Aorta (tissue), 5 donors: ENCODE measurements around the gene HMGCS1. TPM values are rescaled to one million over a fixed set of nuclear protein-coding genes. Genes with fewer than 3 reads are reported as not detected.

Experiments used
- ATAC-seq: fragments of 200-7000 bp; cut with Tn5 transposase; one replicate; pipeline ENCODE4 v1.9.1; 2022; ENCODE audit warnings: moderate library complexity; ENCODE audit not compliant: low FRiP score
- DNase-seq, 2 donors: peaks; one replicate each; pipeline ENCODE4 v3.0.0-alpha.2; 2020
- H3K27ac ChIP-seq, 2 donors: one replicate each; pipeline ENCODE4 v1.5.1; 2013; ENCODE audit warnings: low read length in 2 of 2, mild to moderate bottlenecking in 2 of 2, moderate library complexity in 2 of 2, control low read depth in 1 of 2, inconsistent platforms in 1 of 2, low read depth in 1 of 2
- H3K27me3 ChIP-seq, 2 donors: one replicate each; pipeline ENCODE4 v1.6.1; 2013; ENCODE audit warnings: control low read depth in 1 of 2, low read length in 1 of 2, mild to moderate bottlenecking in 1 of 2, moderate library complexity in 1 of 2; ENCODE audit not compliant: insufficient read depth in 2 of 2, control insufficient read depth in 1 of 2
- H3K36me3 ChIP-seq, 2 donors: one replicate each; pipeline ENCODE4 v1.6.1; 2013; ENCODE audit warnings: control low read depth in 1 of 2, low read length in 1 of 2, mild to moderate bottlenecking in 1 of 2; ENCODE audit not compliant: insufficient read depth in 2 of 2, control insufficient read depth in 1 of 2
- H3K4me1 ChIP-seq, 2 donors: one replicate each; pipeline ENCODE4 v1.6.1; 2013; ENCODE audit warnings: low read length in 2 of 2, control low read depth in 1 of 2, mild to moderate bottlenecking in 1 of 2, moderate library complexity in 1 of 2; ENCODE audit not compliant: insufficient read depth in 2 of 2, control insufficient read depth in 1 of 2
- H3K4me3 ChIP-seq, 2 donors: one replicate each; pipeline ENCODE4 v1.5.1; 2013; ENCODE audit warnings: low read length in 2 of 2, control low read depth in 1 of 2, mild to moderate bottlenecking in 1 of 2
- H3K9me3 ChIP-seq: one replicate; pipeline ENCODE4 v1.6.1; 2013; ENCODE audit warnings: mild to moderate bottlenecking, low read length; ENCODE audit not compliant: control insufficient read depth
- WGBS, 2 donors: extraction: QIAGEN DNeasy Blood & Tissue Kit; methylation state at CpG; one replicate each; pipeline ENCODE4 v1.1.7; 2013; 5-methylcytosine and 5-hydroxymethylcytosine counted together
- intact Hi-C, 2 donors: fragments of 100-400 bp; cut with DNase I; formaldehyde crosslinking; loops; one replicate each; pipeline versions ENCODE4 v1.14.2 to v1.15.0; 2022
- polyA plus RNA-seq, 2 donors: library from polyadenylated mRNA; stranded (reverse); fragments of 200-250 nt; gene quantifications; one replicate each; pipeline ENCODE4 v1.2.3, GENCODE V29; 2013
- total RNA-seq, 2 donors: library from RNA; stranded (reverse); fragmentation: NEBNext Ultra II Directional; extraction: Animal tissue kit (Norgen Biotek cat#: 25700); gene quantifications; one replicate each; pipeline ENCODE4 v1.2.1, GENCODE V29; 2021
- donor health status: healthy with polysubstance abuse.
- donor health status: Bipolar disorder and iron deficiency.
- donor health status: DM: no; HTN: no; CAD: no.
- donor health status: DM: no; HTN: no; CAD: no.
- donor health status: DM: yes; HTN: yes; CAD: no.

HMGCS1 gene
- total and polyA plus RNA-seq, 4 donors, result 12.6 to 57.9 (median 29.4) TPM

DNA sequence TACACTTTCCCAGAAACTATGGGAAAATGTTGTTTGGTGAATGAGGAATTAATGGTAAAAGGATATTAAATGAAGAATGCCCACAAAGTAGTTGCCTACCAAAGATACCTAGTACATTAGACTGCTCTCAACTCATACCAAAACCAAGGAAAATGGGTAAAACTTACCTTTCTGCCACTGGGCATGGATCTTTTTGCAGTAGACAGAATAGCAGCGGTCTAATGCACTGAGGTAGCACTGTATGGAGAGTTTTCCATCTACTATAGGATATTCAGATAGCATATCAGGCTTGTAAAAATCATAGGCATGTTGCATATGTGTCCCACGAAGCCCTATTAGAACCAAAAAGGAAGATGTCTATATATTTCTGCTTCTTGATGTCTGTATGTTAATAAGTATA, 16.4 kb downstream of the HMGCS1 start:
- Histone ChIP-seq H3K27ac (no peak overlapping the region), H3K9me3 (no peaks in the 10 kb centered on the region), H3K36me3 (peaks cover 2 to 8% of the 10 kb centered on the region in 2 donors), H3K4me1 (no peaks in the 10 kb centered on the region), H3K4me3 (no peak overlapping the region), H3K27me3 (no peaks in the 10 kb centered on the region)
- no peak for ATAC-seq
- no peak for DNase-seq
- 95% methylated on average over 2 of the region's 2 CpGs for WGBS, 2 donors
- intact Hi-C loops, result no loop called here

DNA sequence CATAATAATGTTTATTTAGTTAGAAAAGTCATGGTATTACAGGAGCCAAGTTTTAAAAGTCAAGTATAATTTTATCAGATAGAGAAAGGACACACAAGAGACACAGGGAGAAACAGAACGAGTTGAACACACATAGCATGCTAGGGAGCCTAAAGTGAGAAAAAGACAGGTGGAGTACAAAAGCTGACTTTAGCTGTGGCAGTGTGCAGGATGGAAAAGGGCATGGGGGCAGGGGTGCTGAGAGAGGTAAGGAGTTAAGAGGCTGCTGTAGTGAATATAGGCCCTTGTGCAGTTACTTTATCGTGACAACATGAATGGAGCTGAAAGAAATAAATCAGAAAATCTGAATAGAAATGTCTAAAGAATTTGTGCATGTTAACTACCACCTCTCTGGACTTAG, 18.0 kb downstream of the HMGCS1 start:
- no peak overlapping the region for H3K27ac ChIP-seq
- H3K4me1 ChIP-seq, result no peaks in the 10 kb centered on the region
- WGBS, 2 donors, result 37 to 55% methylated on average over 2 of the region's 2 CpGs
- ATAC-seq (no peak), DNase-seq (no peak)
- intact Hi-C loops, result no loop called here
- no peaks in the 10 kb centered on the region for H3K9me3 ChIP-seq
- no peaks in the 10 kb centered on the region for H3K27me3 ChIP-seq
- peaks cover 2 to 8% of the 10 kb centered on the region in 2 donors for H3K36me3 ChIP-seq
- no peak overlapping the region for H3K4me3 ChIP-seq

- intact Hi-C loops, result no loop called here
- no peaks in the 10 kb centered on the region for H3K9me3 ChIP-seq
- no peak for DNase-seq
- H3K36me3 ChIP-seq, result peaks cover 2 to 5% of the 10 kb centered on the region in 2 donors
- ATAC-seq, result no peak
- H3K27ac ChIP-seq, result no peak overlapping the region
- no peaks in the 10 kb centered on the region for H3K27me3 ChIP-seq
- H3K4me1 ChIP-seq, result no peaks in the 10 kb centered on the region
- H3K4me3 ChIP-seq, result no peak overlapping the region
Observed at GRCh38 chr5:43294226-43294625, 19.0 kb downstream of the HMGCS1 start.

DNA sequence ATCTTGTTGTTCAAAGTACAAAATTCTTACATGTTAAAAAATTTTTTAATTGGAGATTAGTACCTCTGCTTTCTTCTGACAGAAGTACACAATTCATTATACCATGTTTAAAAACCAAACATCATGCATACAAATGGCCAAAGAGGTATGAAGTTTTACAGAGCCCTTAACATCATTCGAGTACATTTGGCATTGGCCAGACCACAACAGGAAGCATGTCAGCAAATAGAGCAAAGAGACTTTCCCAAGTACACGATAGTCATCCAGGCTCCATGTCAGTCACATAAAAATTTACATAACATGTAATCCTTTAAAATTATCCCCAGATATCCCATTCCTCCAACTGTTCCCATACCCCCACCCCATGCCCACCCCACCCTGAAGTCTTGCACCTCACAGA, 22.5 kb downstream of the HMGCS1 start:
- no peak overlapping the region for H3K4me3 ChIP-seq
- intact Hi-C loops, result no loop called here
- no peak for DNase-seq
- no peak overlapping the region for H3K27ac ChIP-seq
- peaks cover 0 to 2% of the 10 kb centered on the region in 2 donors for H3K36me3 ChIP-seq
- H3K4me1 ChIP-seq, result no peaks in the 10 kb centered on the region
- WGBS, 2 donors, result 76 to 83% methylated on average over 2 of the region's 2 CpGs
- ATAC-seq, result no peak
- no peaks in the 10 kb centered on the region for H3K27me3 ChIP-seq
- H3K9me3 ChIP-seq, result no peaks in the 10 kb centered on the region

- H3K4me3 ChIP-seq, result no peak overlapping the region
- 89 to 94% methylated on average over 1 of the region's 1 CpG for WGBS, 2 donors
- intact Hi-C loops, result no loop called here
- no peaks in the 10 kb centered on the region for H3K9me3 ChIP-seq
- H3K27me3 ChIP-seq, result no peaks in the 10 kb centered on the region
- no peak for ATAC-seq
- no peak overlapping the region for H3K27ac ChIP-seq
- H3K4me1 ChIP-seq, result no peaks in the 10 kb centered on the region
- peaks cover 0 to 2% of the 10 kb centered on the region in 2 donors for H3K36me3 ChIP-seq
- DNase-seq, result no peak
Observed at GRCh38 chr5:43288269-43288831, 24.9 kb downstream of the HMGCS1 start.

DNA sequence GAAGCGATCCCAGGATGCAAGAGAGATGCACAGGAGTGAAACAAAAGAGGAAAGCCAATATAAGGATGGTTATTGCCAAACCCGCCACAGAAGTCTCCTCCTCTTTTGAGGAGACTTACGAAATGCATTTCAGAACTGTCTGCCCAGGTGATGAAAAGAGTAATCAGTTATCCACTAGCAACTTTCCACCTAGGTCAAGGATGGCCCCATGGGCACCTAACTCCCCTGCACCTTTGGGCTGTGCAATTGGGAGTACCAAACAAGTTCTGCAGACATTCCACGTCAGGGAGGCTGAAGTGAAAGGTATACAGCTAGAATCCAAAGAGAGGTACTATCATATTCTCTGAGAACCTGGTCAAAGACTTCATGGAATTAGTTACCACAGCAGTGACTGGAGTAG, 25.7 kb downstream of the HMGCS1 start:
- H3K36me3 ChIP-seq, result peaks cover 0 to 2% of the 10 kb centered on the region in 2 donors
- no peak for DNase-seq
- 96 to 97% methylated on average over 4 of the region's 4 CpGs for WGBS, 2 donors
- ATAC-seq, result no peak
- intact Hi-C loops, result no loop called here
- H3K4me3 ChIP-seq, result no peak overlapping the region
- H3K4me1 ChIP-seq, result no peaks in the 10 kb centered on the region
- no peaks in the 10 kb centered on the region for H3K9me3 ChIP-seq
- no peaks in the 10 kb centered on the region for H3K27me3 ChIP-seq
- H3K27ac ChIP-seq, result no peak overlapping the region

DNA sequence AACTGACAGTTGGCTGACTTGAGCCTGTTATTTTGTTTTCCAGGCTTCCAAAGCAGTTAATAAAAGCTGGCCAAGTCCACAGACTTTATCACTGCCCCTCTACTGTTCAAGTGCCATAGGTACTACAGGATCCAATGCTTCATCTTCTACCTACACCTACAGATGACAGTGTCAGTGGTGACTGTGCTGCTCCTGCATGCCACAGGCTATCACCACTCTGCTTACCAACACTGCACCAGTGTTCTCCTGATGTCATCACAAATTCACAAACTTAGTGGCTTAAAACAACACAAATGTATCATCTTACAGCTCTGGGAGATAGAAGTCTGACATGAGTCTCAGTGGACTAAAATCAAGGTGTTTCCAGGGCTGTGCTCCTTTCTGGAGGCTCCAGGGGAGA, 26.6 kb downstream of the HMGCS1 start:
- ATAC-seq (no peak), DNase-seq (no peak)
- Histone ChIP-seq H3K4me1 (no peaks in the 10 kb centered on the region), H3K27ac (no peak overlapping the region), H3K36me3 (peaks cover 0 to 2% of the 10 kb centered on the region in 2 donors), H3K27me3 (no peaks in the 10 kb centered on the region), H3K9me3 (no peaks in the 10 kb centered on the region), H3K4me3 (no peak overlapping the region)
- intact Hi-C loops, result no loop called here

DNA sequence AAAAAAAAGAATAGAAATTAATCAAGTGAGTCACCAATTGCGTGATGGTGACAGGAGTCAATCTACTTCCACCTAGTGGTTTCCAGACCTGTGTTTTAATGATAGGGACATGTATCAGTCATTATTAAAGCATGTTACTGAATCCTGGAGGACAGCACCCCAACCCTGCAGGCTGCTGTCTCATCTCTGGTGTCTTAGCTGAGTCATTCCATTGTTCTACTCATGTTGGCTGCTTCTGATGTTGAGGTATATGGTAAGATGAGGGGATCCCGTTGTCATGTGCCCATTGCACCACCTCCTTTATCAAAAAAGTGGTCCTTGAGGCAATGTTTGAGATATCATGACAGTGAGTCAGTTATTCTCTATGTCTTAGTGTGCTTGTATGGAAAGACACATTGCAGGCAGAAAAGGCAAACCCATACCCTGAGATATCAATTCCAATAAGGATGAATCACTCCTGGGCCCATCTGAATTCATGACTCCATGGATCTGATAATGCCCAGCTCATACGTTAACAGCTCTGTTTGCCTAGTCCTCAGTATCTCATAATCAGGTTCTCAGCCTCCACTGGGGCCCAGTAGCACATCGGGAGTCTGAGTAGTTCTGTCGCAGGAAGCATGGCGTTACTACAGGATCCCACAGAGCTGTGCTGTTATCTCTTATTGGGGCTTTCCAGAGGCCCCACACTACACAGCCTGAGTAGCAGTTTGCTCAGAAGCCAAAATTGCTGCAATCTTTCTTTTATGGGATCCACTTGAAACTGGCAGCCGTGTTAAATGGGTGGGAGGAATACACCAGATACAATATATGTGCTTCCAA, 31.2 kb downstream of the HMGCS1 start:
- 79 to 81% methylated on average over 7 of the region's 7 CpGs for WGBS, 2 donors
- H3K36me3 ChIP-seq, result no peaks in the 10 kb centered on the region

More for the DNA sequence above, 31.2 kb downstream of the HMGCS1 start:
- Histone ChIP-seq H3K9me3 (no peaks in the 10 kb centered on the region), H3K27ac (no peak overlapping the region), H3K27me3 (no peaks in the 10 kb centered on the region), H3K4me1 (no peaks in the 10 kb centered on the region), H3K4me3 (no peak overlapping the region)
- intact Hi-C loops, result no loop called here
- ATAC-seq, result no peak
- DNase-seq, result no peak
